GM06990 (cell line): ENCODE data around the gene CUX1.

Experiments used
- DNase-seq: peaks from one replicate; pipeline ENCODE4 v3.0.0-alpha.2; 2011; ENCODE audit not compliant: insufficient read length; ENCODE audit errors: extremely low read depth
- H3K27me3 ChIP-seq: replicated peaks from 2 replicates; pipeline ENCODE4 v1.6.0; 2011; ENCODE audit warnings: low read length; ENCODE audit not compliant: control insufficient read depth, insufficient read depth
- H3K36me3 ChIP-seq: 2 replicates; pipeline ENCODE4 v1.5.1; 2011; ENCODE audit warnings: low read length; ENCODE audit not compliant: control insufficient read depth, insufficient read depth
- H3K4me3 ChIP-seq: replicated peaks from 2 replicates; pipeline ENCODE4 v1.5.1; 2011; ENCODE audit warnings: low read depth, mild to moderate bottlenecking, control low read depth, low read length
- TF ChIP-seq, protein P1 (sequence below): IDR thresholded peaks from 2 replicates; pipeline ENCODE4 v1.5.1; 2011; ENCODE audit warnings: low read length, control low read depth, mild to moderate bottlenecking, inconsistent platforms; ENCODE audit not compliant: insufficient read depth, poor library complexity, severe bottlenecking

The CUX1 gene

DNA sequence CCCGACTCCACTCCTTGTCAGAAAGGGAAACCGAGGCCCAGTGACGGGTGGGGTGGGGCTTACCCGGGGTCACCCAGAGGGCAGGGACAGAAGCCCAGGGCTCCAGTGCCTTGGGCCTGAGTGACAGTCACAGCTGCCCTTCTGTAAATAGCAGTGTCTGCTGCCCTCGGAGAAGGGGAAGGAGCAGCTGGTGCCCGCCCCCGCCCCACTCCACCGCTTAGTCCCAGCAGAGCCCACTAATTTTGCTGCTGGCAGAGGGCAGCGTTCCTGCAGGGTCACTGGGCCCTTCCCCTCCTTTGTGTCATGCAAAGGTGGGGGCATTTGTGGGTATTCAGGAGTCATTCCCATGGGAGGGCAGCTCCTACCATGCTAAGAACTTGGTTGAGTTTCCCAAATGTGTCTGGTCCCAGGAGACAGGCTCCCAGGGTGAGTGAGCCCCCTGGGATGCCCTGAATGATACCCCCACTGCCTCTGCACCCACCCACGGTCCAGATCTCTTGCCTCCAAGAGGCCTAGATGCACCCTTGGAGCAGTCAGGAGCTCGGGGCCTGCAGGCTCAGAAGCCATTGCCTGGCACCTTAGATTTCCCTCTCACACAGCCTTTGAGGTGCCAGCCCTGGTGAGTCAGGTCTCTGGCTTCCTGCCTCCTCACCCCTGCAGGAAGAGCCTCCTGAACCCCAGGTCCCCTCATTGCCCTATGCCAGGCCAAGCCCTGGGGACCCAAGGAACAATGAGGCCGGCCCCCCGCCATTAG is 486.4 kb downstream of the CUX1 start:
- H3K36me3 ChIP-seq = peaks cover 20% of the 10 kb centered on the region
- no peak overlapping the region for H3K4me3 ChIP-seq
- DNase-seq = no peak
- TF ChIP-seq, protein P1, sequence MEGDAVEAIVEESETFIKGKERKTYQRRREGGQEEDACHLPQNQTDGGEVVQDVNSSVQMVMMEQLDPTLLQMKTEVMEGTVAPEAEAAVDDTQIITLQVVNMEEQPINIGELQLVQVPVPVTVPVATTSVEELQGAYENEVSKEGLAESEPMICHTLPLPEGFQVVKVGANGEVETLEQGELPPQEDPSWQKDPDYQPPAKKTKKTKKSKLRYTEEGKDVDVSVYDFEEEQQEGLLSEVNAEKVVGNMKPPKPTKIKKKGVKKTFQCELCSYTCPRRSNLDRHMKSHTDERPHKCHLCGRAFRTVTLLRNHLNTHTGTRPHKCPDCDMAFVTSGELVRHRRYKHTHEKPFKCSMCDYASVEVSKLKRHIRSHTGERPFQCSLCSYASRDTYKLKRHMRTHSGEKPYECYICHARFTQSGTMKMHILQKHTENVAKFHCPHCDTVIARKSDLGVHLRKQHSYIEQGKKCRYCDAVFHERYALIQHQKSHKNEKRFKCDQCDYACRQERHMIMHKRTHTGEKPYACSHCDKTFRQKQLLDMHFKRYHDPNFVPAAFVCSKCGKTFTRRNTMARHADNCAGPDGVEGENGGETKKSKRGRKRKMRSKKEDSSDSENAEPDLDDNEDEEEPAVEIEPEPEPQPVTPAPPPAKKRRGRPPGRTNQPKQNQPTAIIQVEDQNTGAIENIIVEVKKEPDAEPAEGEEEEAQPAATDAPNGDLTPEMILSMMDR = no peak
- no peaks in the 10 kb centered on the region for H3K27me3 ChIP-seq

DNA sequence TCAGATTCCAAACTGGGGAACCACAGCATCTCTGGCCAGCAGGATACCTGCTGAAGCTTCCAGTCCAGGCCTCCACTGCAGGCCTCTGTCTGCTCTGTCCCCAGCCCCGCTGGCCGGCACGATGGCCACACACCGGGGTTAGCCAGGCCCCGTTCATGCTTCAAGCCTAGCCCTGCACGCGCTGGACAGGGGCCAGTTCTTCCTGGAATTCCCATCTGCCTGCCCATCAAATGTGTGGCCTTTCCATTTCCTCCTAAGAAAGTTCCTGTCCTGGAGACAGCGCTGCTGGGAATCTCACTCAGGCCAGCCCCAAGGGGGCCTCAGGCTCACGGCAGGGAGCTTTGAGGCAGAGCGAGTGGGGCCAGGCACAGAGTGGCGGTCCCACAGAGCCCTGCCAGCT is 487.2 kb downstream of the CUX1 start:
- TF ChIP-seq, protein P1 = no peak
- Histone ChIP-seq H3K36me3 (peaks cover 25% of the 10 kb centered on the region), H3K27me3 (no peaks in the 10 kb centered on the region), H3K4me3 (no peak overlapping the region)
- no peak for DNase-seq

DNA sequence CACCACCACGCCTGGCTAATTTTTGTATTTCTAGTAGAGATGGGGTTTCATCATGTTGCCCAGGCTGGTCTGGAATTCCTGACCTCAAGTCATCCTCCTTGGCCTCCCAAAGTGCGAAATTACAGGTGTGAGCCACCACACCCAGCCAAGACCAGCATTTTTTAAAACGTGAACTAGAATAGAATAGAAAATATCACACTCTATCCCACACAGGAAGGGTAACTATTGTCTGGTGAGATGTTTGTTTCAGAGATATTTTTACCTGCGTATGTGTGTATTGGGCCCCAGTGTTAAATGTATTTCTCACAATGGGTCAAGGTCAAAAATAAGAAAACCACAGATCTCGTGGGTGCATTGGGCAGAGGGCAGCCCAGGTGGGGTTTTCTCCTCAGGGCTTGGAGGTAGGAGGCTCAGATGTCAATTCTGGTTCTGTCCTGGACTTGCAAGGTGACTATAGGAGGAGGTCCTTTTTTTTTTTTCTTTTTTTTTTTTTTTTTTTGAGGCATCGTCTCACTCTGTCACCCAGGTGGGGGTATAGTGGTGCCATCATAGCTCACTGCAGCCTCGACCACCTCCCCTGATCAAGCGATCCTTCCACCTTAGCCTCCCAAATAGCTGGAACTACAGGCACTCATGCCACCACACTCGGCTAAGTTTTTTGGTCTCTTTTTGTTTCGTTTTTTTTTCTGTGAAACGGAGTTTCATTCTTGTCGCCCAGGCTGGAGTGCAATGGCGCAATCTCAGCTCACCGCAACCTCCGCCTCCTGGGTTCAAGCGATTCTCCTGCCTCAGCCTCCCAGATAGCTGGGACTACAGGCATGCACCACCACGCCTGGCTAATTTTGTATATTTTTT is 488.2 kb downstream of the CUX1 start:
- no peaks in the 10 kb centered on the region for H3K27me3 ChIP-seq
- TF ChIP-seq, protein P1 = no peak
- H3K4me3 ChIP-seq = peak overlapping the region; percentile 39
- peak; percentile 78 for DNase-seq
- H3K36me3 ChIP-seq = peaks cover 30% of the 10 kb centered on the region

DNA sequence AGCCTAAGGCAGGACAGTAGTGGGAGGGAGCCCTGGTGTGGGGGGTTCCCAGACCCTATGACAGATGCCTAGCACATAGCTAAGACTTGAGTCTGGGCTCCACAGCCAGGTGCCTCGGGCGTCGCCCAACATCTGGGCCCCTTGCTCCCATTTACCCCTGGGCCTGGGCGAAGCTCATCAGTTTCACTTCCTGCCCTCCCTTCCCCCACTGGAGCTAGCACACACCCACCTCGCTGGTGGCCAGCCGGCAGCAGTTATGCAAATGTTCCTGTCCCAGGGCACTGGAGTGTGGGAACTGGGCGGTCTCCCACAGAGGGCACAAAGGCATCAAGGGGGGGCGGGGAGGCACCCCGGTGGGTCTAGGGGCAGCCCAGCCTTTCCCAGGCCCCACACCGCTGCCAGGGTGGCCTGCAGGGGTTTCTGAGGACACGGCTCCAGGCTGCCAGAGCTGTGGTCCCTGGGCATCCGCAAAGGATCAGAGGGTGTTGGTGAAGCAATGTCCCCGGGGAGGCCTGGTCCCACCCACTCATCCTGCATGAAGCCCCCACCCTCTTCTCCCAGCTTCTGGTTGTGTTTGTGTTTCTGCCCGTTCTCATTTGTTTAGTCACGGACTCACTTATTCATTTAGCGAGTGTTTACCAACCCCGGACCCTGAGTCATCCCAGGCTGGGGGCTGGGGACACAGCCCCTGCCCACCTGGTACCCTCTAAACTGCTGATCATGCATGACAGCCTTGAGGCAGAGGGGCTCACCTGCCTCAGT is 489.7 kb downstream of the CUX1 start:
- Histone ChIP-seq H3K27me3 (no peaks in the 10 kb centered on the region), H3K36me3 (peaks cover 26% of the 10 kb centered on the region), H3K4me3 (peak overlapping the region; percentile 48)
- TF ChIP-seq, protein P1 = no peak
- peak; percentile 94 for DNase-seq

DNA sequence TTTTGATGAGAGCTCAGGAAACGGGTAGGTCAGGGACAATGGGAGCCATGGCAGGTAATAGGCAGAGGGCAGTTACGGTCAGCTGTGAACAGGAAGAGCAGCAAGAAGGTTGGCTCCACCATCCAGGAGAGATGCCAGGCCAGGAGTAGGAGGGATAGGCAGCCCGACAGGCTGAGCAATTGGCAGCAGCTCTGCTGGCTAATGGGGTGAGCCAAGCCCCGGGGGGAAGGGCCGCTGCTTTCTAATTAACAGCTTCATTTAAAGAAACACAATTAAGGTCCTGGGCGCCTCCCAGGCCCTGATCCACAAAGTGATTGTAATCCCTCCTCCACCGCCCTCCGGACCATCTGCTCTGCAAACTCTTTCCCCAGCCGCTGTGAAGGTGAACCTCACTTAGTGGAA is 493.0 kb downstream of the CUX1 start:
- DNase-seq = no peak
- H3K4me3 ChIP-seq = no peak overlapping the region
- no peaks in the 10 kb centered on the region for H3K27me3 ChIP-seq
- H3K36me3 ChIP-seq = peaks cover 27% of the 10 kb centered on the region
- TF ChIP-seq, protein P1 = no peak
